Neural cell (in vitro differentiated cells): ENCODE data around the gene OTOG. TPM values are rescaled to one million over a fixed set of nuclear protein-coding genes. Genes with fewer than 3 reads are reported as not detected.

ENCODE experiments used
- H2AFZ ChIP-seq: fragments of 200-600, 300-800 bp; sonication (generic), shearing (Covaris generic); 2 replicates; pipeline ENCODE4 v1.6.0; 2014; ENCODE audit warnings: low read depth, mild to moderate bottlenecking, antibody characterized with exemption, low read length, moderate library complexity
- H3F3A ChIP-seq: fragments of 200-600 bp; shearing (Covaris generic); 2 replicates; pipeline ENCODE4 v1.6.1; 2016; ENCODE audit warnings: mild to moderate bottlenecking, moderate library complexity, mixed read lengths, antibody characterized with exemption, low read length; ENCODE audit not compliant: insufficient read depth, poor library complexity, severe bottlenecking
- H3K27ac ChIP-seq: fragments of 200-600, 300-800 bp; sonication (generic), shearing (Covaris generic); 2 replicates; pipeline ENCODE4 v1.5.1; 2014; ENCODE audit warnings: mild to moderate bottlenecking, low read length, moderate library complexity
- H3K27me3 ChIP-seq: fragments of 300-800, 200-600 bp; sonication (generic), shearing (Covaris generic); 2 replicates; pipeline ENCODE4 v1.6.0; 2014; ENCODE audit warnings: mild to moderate bottlenecking, low read depth, low read length, moderate library complexity; ENCODE audit not compliant: insufficient read depth
- H3K36me3 ChIP-seq: fragments of 300-800, 200-600 bp; sonication (generic), shearing (Covaris generic); 2 replicates; pipeline ENCODE4 v1.5.1; 2014; ENCODE audit warnings: mild to moderate bottlenecking, antibody characterized with exemption, low read length, moderate library complexity; ENCODE audit not compliant: insufficient read depth
- H3K4me2 ChIP-seq: fragments of 300-800, 200-600 bp; sonication (generic), shearing (Covaris generic); 2 replicates; pipeline ENCODE4 v1.6.0; 2014; ENCODE audit warnings: mild to moderate bottlenecking, low read length
- H3K4me3 ChIP-seq: fragments of 300-800, 200-600 bp; sonication (generic), shearing (Covaris generic); 2 replicates; pipeline ENCODE4 v1.5.1; 2014; ENCODE audit warnings: mild to moderate bottlenecking, low read length, moderate library complexity
- H3K79me2 ChIP-seq: fragments of 200-600 bp; shearing (Covaris generic); replicated peaks from 2 replicates; pipeline ENCODE4 v1.6.0; 2014; ENCODE audit warnings: mild to moderate bottlenecking, low read length, moderate library complexity; ENCODE audit not compliant: insufficient read depth
- H3K9ac ChIP-seq: fragments of 300-800, 200-600 bp; sonication (generic), shearing (Covaris generic); 2 replicates; pipeline ENCODE4 v1.6.1; 2016; ENCODE audit warnings: mild to moderate bottlenecking, low read length, mixed read lengths
- H3K9me2 ChIP-seq: fragments of 200-600 bp; shearing (Covaris generic); 2 replicates; pipeline ENCODE4 v1.6.1; 2016; ENCODE audit warnings: mild to moderate bottlenecking, low read length, mixed read lengths; ENCODE audit not compliant: insufficient read depth
- H3K9me3 ChIP-seq: fragments of 200-600, 300-800 bp; sonication (generic), shearing (Covaris generic); 2 replicates; pipeline ENCODE4 v1.6.1; 2016; ENCODE audit warnings: mild to moderate bottlenecking, mixed run types, low read length, moderate library complexity, mixed read lengths
- H4K20me1 ChIP-seq: fragments of 200-600 bp; shearing (Covaris generic); 2 replicates; pipeline ENCODE4 v1.6.1; 2016; ENCODE audit warnings: mild to moderate bottlenecking, mixed run types; ENCODE audit not compliant: insufficient read depth
- CTCF ChIP-seq: fragments of 450-650 bp; IDR thresholded peaks from 2 replicates; pipeline ENCODE4 v1.5.1; 2014; ENCODE audit warnings: antibody characterized with exemption, mild to moderate bottlenecking, moderate library complexity; ENCODE audit not compliant: poor library complexity, severe bottlenecking
- EP300 ChIP-seq: fragments of 450-650 bp; conservative IDR thresholded peaks from 2 replicates; pipeline ENCODE4 v1.6.1; 2014; ENCODE audit warnings: antibody characterized with exemption, mild to moderate bottlenecking, moderate library complexity; ENCODE audit not compliant: poor library complexity, severe bottlenecking
- EZH2 ChIP-seq: fragments of 200-600, 300-800 bp; shearing (Covaris generic), sonication (generic); IDR thresholded peaks from 2 replicates; pipeline ENCODE4 v1.6.1; 2014; ENCODE audit warnings: antibody characterized with exemption, low read length, borderline replicate concordance, mild to moderate bottlenecking; ENCODE audit not compliant: insufficient read depth, poor library complexity, severe bottlenecking
- MXI1 ChIP-seq: fragments of 450-650 bp; conservative IDR thresholded peaks from 2 replicates; pipeline ENCODE4 v1.6.1; 2014; ENCODE audit warnings: antibody characterized with exemption, mild to moderate bottlenecking; ENCODE audit not compliant: poor library complexity, severe bottlenecking
- POLR2AphosphoS5 ChIP-seq: IDR thresholded peaks from 2 replicates; pipeline ENCODE4 v1.6.1; 2012
- RAD21 ChIP-seq: fragments of 450-650 bp; conservative IDR thresholded peaks from 2 replicates; pipeline ENCODE4 v1.6.1; 2014; ENCODE audit warnings: antibody characterized with exemption, mild to moderate bottlenecking, moderate library complexity
- REST ChIP-seq: IDR thresholded peaks from 2 replicates; pipeline ENCODE4 v1.6.1; 2012; ENCODE audit warnings: borderline replicate concordance
- SMC3 ChIP-seq: fragments of 450-650 bp; conservative IDR thresholded peaks from 2 replicates; pipeline ENCODE4 v1.6.1; 2014; ENCODE audit warnings: antibody characterized with exemption, mild to moderate bottlenecking, moderate library complexity; ENCODE audit not compliant: poor library complexity
- TAF1 ChIP-seq: IDR thresholded peaks from 2 replicates; pipeline ENCODE4 v1.6.1; 2012; ENCODE audit warnings: low read depth
- polyA plus RNA-seq: library from polyadenylated mRNA; depleted of rRNA; stranded (reverse); fragments of >200 nt; gene quantifications from 2 replicates; pipeline ENCODE4 v1.2.3, GENCODE V29; 2014

OTOG gene
- polyA plus RNA-seq, 1 donor from 2014 or later: not detected

GRCh38 chr11:17543574-17544180 is 3.4 kb upstream of the OTOG start:
- H3F3A ChIP-seq: no peaks in the 10 kb centered on the region
- H3K9me3 ChIP-seq: no peaks in the 10 kb centered on the region
- no peak overlapping the region for H3K4me3 ChIP-seq
- H3K27ac ChIP-seq: no peak overlapping the region
- no peak overlapping the region for H3K4me2 ChIP-seq
- TF ChIP-seq TAF1 (no peak), EZH2 (no peak), SMC3 (no peak), CTCF (no peak), EP300 (no peak), MXI1 (no peak), REST (no peak), RAD21 (no peak), POLR2AphosphoS5 (no peak)
- no peaks in the 10 kb centered on the region for H3K36me3 ChIP-seq
- no peak overlapping the region for H3K9ac ChIP-seq
- no peaks in the 10 kb centered on the region for H3K79me2 ChIP-seq
- no peaks in the 10 kb centered on the region for H3K9me2 ChIP-seq
- H2AFZ ChIP-seq: no peak overlapping the region
- no peaks in the 10 kb centered on the region for H4K20me1 ChIP-seq
- no peaks in the 10 kb centered on the region for H3K27me3 ChIP-seq

DNA sequence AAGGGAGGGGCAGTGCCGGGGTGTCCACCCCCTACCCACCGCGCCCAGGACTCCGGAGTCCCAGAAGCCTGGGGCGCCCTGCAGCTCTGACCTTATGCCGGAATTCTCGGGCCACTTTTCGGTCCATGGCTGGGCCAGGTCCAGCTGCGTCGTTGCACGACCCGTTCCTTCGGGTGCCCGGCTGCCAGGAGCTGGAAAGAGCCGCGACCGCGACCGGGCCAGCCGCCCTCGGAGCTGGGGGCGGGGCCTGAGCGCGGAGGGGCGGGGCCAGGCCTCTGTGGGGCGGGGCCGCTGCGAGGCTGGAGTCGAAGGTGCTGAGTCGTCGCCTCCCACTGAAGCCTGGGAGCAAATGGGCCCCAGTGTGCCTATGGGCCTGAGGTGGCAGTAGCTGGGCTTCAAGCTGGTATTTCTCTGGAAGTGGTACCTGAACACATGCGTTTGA is 2.9 kb upstream of the OTOG start, which contains the start of gene USH1C:
TSS of gene USH1C (minus strand) at position 236 of the 442 bp plus-strand sequence. CDS start at position 127, 109 bp downstream.
- Histone ChIP-seq H3K36me3 (no peaks in the 10 kb centered on the region), H3F3A (no peaks in the 10 kb centered on the region), H2AFZ (no peak within 1 kb of the TSS), H3K27me3 (no peaks in the 10 kb centered on the region), H3K27ac (no peak within 1 kb of the TSS), H3K79me2 (no peaks in the 10 kb centered on the region), H3K9me3 (no peaks in the 10 kb centered on the region), H3K9ac (no peak within 1 kb of the TSS), H3K4me2 (no peak within 1 kb of the TSS), H3K4me3 (no peak within 1 kb of the TSS), H4K20me1 (no peaks in the 10 kb centered on the region), H3K9me2 (no peaks in the 10 kb centered on the region)
- TF ChIP-seq MXI1 (no peak), EP300 (no peak), RAD21 (no peak), EZH2 (no peak), CTCF (no peak), POLR2AphosphoS5 (no peak), REST (no peak), SMC3 (no peak), TAF1 (no peak)
